Amygdala (tissue), 56 donors: Measurements from ENCODE around the gene BTBD9.

Experiments
- DNase-seq, 56 donors: peaks; one replicate each; lab custom pipeline; 2025; lab: John Stamatoyannopoulos, UW

Gene BTBD9

DNA sequence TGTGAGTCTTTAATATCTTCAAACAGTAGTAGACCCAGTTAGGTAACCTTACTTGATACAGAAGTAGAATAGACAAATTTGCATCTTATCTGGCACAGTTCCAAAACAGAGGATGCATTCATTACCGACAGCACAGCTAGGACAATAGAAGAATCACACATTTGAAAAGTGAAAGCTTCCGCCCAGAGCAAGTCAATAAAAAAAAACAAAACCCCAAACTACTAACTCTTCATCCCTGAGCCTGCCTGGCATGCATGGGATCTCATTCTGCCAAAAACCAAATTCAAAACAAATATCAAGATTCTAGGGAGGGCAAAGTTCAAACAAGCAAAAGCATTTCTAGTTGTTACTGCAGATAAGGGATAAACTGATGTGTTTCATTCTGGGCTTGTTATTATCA lies 235.4 kb downstream of the BTBD9 start:
- DNase-seq, result no peak

GRCh38 chr6:38403548-38403947 lies 236.2 kb downstream of the BTBD9 start:
- DNase-seq, result no peak

GRCh38 chr6:38400764-38401163 lies 239.0 kb downstream of the BTBD9 start:
- DNase-seq, result no peak

DNA sequence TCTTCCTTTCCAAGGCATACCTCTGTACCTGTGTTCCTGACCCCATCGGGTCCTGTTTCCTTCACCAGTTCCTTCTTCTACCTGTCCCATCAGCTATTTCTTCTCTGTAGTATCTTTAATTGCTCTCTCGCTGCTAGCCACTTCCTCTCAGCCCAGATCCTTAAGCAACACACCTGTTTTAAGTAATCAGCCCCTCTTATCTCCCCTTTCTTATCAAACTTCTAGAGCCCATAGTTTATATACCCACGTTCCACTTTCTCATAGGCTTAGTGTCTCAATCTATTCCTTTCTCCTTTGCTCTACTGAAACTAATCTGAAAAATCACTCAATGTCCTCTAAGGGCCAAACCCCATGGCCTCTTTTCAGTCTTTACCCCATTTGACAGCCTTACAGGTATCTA lies 239.6 kb downstream of the BTBD9 start:
- no peak for DNase-seq

DNA sequence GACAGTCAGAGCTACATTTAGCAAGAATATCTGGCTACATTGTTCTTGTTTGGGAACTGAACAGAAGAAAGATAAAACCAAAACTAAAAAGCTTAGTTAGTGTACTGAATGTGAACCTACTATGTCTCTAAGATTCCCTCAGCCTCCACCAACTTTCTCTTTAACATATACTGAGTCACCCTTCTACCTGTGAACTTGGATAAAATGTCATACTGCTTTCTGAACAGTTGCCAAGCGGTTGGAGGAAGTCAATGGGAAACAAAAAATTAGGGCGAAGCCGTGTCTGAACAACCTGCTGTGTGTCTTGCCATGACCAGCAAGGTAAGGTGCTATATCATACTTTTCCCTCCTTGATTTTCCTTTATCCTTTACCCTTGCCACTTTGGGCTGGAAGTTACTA lies 243.5 kb downstream of the BTBD9 start:
- no peak for DNase-seq

GRCh38 chr6:38393986-38394385 lies 245.7 kb downstream of the BTBD9 start:
- DNase-seq, result no peak

GRCh38 chr6:38391626-38392579 lies 247.8 kb downstream of the BTBD9 start:
- no peak for DNase-seq

GRCh38 chr6:38391206-38391605 lies 248.5 kb downstream of the BTBD9 start:
- no peak for DNase-seq

- DNase-seq, result no peak
Measured at GRCh38 chr6:38389875-38390274, 249.9 kb downstream of the BTBD9 start.

GRCh38 chr6:38387971-38388370 lies 251.8 kb downstream of the BTBD9 start:
- no peak for DNase-seq

DNA sequence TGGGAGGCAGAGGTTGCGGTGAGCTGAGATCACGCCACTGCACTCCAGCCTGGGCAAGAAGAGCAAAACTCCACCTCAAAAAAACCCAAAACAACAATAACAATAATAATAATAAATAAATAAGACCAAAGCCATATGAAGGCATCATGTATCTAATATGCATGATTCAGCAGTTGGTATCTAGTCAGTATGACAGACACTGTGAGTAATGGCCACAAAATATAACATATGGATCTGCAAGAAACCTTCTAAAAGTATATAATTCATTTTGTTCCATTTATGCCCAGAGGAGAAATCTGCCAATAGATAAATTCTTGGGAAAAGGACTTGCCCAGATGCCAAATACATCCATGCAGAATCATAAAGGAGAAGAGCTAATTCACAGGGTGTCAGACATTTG lies 252.3 kb downstream of the BTBD9 start:
- DNase-seq, result no peak

- no peak for DNase-seq
Measured at GRCh38 chr6:38378801-38379200, 260.9 kb downstream of the BTBD9 start.

GRCh38 chr6:38375937-38376336 lies 263.8 kb downstream of the BTBD9 start:
- no peak for DNase-seq

GRCh38 chr6:38375341-38375740 lies 264.4 kb downstream of the BTBD9 start:
- no peak for DNase-seq

DNA sequence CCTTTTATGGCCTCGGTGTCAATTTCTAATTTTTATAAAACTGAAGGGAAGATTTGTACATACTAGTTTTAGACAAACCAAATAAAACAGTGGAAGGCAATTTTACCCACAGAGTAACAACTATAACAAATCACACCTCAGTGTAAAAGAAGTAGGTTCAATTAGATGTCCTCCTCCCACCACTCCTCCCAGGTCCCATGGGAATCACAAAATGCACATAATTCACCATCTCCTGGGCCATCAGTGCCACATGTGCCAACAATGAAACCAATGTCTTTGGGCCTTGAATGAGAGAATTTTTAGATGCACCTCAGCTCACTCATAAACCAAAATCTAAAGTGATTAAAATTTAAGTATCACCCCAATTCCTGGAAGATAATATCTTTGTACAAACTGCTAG lies 267.8 kb downstream of the BTBD9 start:
- no peak for DNase-seq

- no peak for DNase-seq
Measured at GRCh38 chr6:38370653-38371601, 268.8 kb downstream of the BTBD9 start.

DNA sequence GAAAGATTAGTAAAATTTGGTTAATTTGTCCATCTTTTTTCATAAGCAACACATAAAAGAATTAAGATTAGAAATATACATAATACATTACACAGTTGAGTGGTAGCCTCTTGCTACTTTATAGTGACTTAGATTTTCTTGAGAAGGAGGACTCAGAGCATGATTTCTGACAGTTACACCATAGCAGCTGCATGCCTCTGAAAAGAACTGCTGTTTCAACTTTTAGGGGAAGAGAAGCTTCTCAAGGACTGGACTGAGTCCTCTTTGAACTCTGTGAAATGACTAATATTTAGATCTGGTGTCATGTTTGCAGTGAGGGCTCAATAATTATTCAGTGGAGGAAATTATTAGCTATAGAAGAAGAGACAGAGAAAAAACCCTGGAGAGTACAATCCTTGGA lies 272.5 kb downstream of the BTBD9 start:
- DNase-seq, result no peak

GRCh38 chr6:38366234-38366633 lies 273.5 kb downstream of the BTBD9 start:
- no peak for DNase-seq

DNA sequence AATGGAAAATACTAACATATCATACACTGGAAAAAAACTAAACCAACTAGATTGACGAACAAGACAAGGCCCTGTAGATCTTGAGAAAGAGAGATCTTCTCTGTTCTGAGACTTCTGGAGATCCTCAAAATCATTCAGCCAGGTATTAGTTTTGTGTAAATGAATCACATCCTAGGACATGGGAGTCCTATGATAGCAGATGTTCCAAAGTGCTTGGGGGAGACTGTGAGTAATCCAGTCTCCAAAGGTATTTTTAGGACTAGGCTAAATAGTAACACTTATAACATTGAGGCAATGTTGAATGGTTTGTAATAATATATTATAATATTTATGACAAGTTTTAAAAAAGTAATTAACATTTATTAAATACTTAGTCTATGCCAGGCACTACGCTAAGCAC lies 275.0 kb downstream of the BTBD9 start:
- no peak for DNase-seq

- DNase-seq, result no peak
Measured at GRCh38 chr6:38364127-38364526, 275.6 kb downstream of the BTBD9 start.

GRCh38 chr6:38355519-38355918 lies 284.2 kb downstream of the BTBD9 start:
- DNase-seq, result no peak
